ENCODE data around the gene SFTPA1.

DNA sequence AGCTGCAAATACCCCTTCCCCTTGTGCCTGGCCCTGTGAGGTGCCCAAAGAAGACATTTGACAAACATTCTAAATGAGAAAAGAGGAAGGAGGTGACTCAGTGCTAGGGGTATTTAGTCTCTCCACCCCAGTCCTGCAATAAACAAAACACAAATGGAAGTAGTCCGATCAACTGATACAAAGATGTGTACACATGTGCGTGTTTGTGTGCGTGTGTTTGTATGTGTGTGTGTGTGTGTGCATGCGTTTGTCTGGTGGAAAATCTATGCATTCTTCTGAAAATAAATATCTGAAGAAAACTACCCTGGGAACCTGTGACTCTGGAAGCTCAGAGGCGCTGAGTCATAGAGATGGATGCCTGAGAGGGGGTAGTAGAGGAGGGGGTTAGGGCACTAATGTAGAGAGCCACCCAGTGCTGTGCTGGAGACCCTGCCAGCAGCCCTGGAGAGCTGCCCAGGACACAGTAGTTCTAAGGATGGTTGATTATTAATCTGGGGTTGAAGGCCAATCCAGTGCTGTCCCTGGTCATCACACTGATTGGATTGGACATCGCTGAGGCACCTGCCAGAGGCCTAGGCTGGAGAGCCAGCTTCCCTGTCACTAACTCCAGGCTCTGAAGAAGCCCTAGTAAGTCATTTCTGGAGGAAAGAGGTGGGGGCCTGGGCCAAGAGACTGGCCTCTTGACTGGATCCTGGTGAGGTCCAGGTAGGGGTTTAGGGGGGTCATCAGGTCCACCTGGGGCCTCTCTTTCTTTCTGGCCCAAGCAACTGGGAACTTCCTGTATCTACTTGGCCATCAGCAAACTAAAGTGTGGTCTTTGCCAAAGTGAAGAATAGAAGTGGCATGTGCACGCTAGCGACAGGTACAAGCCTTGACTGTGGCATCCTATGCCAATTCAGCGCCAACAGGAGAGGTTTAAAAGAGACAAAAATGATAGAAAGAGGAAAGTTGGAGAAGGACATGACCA lies 18.5 kb downstream of the SFTPA1 start:
- no peak for TF ChIP-seq CTCF (IDR thresholded peaks at IDR 0.05; ENCODE audit: borderline replicate concordance, extremely low read depth, low read length, poor library complexity, severe bottlenecking)
- no peak for TF ChIP-seq EZH2 (IDR thresholded peaks at IDR 0.05; ENCODE audit: borderline replicate concordance, low read depth, low read length, severe bottlenecking)

Measured in DND-41 (cell line).